IMR-90 (cell line): Measurements from ENCODE around the gene PTGR3. TPM values are rescaled to one million over a fixed set of nuclear protein-coding genes. Genes with fewer than 3 reads are reported as not detected.
A peak's percentile ranks its signal among the peaks of the same experiment; 100 is the strongest.

Experiments
- ATAC-seq: fragments of 200-7000 bp; cut with Tn5 transposase; 2 replicates; pipeline ENCODE4 v1.9.1; 2020; ENCODE audit warnings: low read depth, mild to moderate bottlenecking, moderate library complexity
- BruUV-seq: library from RNA; stranded (reverse); fragments of 400-500 nt; replicated peaks from 2 replicates; lab custom pipeline; 2021; lab: Mats Ljungman, UMichigan
- CTCF ChIA-PET: fragments of 300-600 bp; formaldehyde crosslinking; extraction: SDS; loops from one replicate; lab custom pipeline; 2021; ENCODE audit warnings: antibody characterized with exemption; lab: Yijun Ruan, JAX
- POLR2A ChIA-PET: fragments of 300-600 bp; sonication (Branson Sonifier 250); formaldehyde crosslinking; loops from one replicate; lab custom pipeline; 2022; ENCODE audit warnings: antibody characterized with exemption; ENCODE audit not compliant: unreplicated experiment; lab: Charles Lee
- DNase-seq: peaks from one replicate; pipeline ENCODE4 v3.0.0; 2013
- H2AFZ ChIP-seq: replicated peaks from 2 replicates; pipeline ENCODE3; 2013; ENCODE audit warnings: low read length, mild to moderate bottlenecking; ENCODE audit not compliant: poor library complexity
- H2AK5ac ChIP-seq: 2 replicates; pipeline ENCODE4 v1.6.1; 2013; ENCODE audit warnings: low read depth, low read length, inconsistent platforms
- H2AK9ac ChIP-seq: replicated peaks from 2 replicates; pipeline ENCODE3; 2013; ENCODE audit warnings: mild to moderate bottlenecking, low read depth, low read length, moderate library complexity; ENCODE audit not compliant: poor library complexity
- H2BK120ac ChIP-seq: 2 replicates; pipeline ENCODE4 v1.6.1; 2013; ENCODE audit warnings: low read depth, low read length, inconsistent platforms
- H2BK15ac ChIP-seq: 3 replicates; pipeline ENCODE4 v1.6.1; 2013; ENCODE audit warnings: low read depth, low read length, inconsistent platforms
- H2BK20ac ChIP-seq: 2 replicates; pipeline ENCODE4 v1.6.1; 2013; ENCODE audit warnings: low read depth, mild to moderate bottlenecking, inconsistent platforms, low read length, moderate library complexity
- H2BK5ac ChIP-seq: 2 replicates; pipeline ENCODE4 v1.6.1; 2013; ENCODE audit warnings: mild to moderate bottlenecking, low read depth, low read length, inconsistent platforms; ENCODE audit not compliant: poor library complexity, severe bottlenecking
- H3K14ac ChIP-seq: replicated peaks from 2 replicates; pipeline ENCODE4 v1.6.1; 2013; ENCODE audit warnings: low read depth, low read length, inconsistent platforms
- H3K18ac ChIP-seq: 2 replicates; pipeline ENCODE4 v1.6.1; 2013; ENCODE audit warnings: low read depth, low read length, control low read depth
- H3K23ac ChIP-seq: 2 replicates; pipeline ENCODE4 v1.6.1; 2013; ENCODE audit warnings: low read depth, low read length, inconsistent platforms
- H3K27ac ChIP-seq: 2 replicates; pipeline ENCODE4 v1.5.1; 2013; ENCODE audit warnings: mild to moderate bottlenecking, control low read depth, low read length; ENCODE audit not compliant: insufficient read depth
- H3K27me3 ChIP-seq: 2 replicates; pipeline ENCODE4 v1.6.1; 2013; ENCODE audit warnings: low read length; ENCODE audit not compliant: control insufficient read depth, insufficient read depth
- H3K36me3 ChIP-seq: 2 replicates; pipeline ENCODE4 v1.6.1; 2013; ENCODE audit warnings: low read length, mixed read lengths; ENCODE audit not compliant: control insufficient read depth, insufficient read depth
- H3K4ac ChIP-seq: 2 replicates; pipeline ENCODE4 v1.6.1; 2013; ENCODE audit warnings: low read depth, low read length, inconsistent platforms
- H3K4me1 ChIP-seq: 2 replicates; pipeline ENCODE4 v1.6.1; 2013; ENCODE audit warnings: low read length, mixed read lengths; ENCODE audit not compliant: control insufficient read depth, insufficient read depth
- H3K4me2 ChIP-seq: 2 replicates; pipeline ENCODE4 v1.6.1; 2013; ENCODE audit warnings: low read depth, mild to moderate bottlenecking, control low read depth, low read length, moderate library complexity
- H3K4me3 ChIP-seq: 2 replicates; pipeline ENCODE4 v1.5.1; 2013; ENCODE audit warnings: low read depth, mild to moderate bottlenecking, control low read depth, low read length, moderate library complexity; ENCODE audit not compliant: insufficient read depth
- H3K56ac ChIP-seq: 2 replicates; pipeline ENCODE4 v1.6.1; 2013; ENCODE audit warnings: low read length, inconsistent platforms; ENCODE audit not compliant: insufficient read depth; ENCODE audit errors: extremely low read depth
- H3K79me1 ChIP-seq, 2 experiments: 2 replicates each; pipeline ENCODE4 v1.6.1; 2013; ENCODE audit warnings: low read length in 2 of 2, inconsistent platforms in 1 of 2, low read depth in 1 of 2
- H3K9ac ChIP-seq: 2 replicates; pipeline ENCODE4 v1.6.1; 2013; ENCODE audit warnings: low read depth, low read length, control low read depth
- H3K9me1 ChIP-seq: 2 replicates; pipeline ENCODE4 v1.6.1; 2013; ENCODE audit warnings: low read length, inconsistent platforms; ENCODE audit not compliant: insufficient read depth
- H3K9me3 ChIP-seq: 2 replicates; pipeline ENCODE4 v1.6.1; 2013; ENCODE audit warnings: low read length; ENCODE audit not compliant: control insufficient read depth, insufficient read depth
- H4K20me1 ChIP-seq: 2 replicates; pipeline ENCODE4 v1.6.1; 2013; ENCODE audit warnings: low read length, inconsistent platforms; ENCODE audit not compliant: insufficient read depth
- H4K5ac ChIP-seq: 2 replicates; pipeline ENCODE4 v1.6.1; 2013; ENCODE audit warnings: mild to moderate bottlenecking, low read depth, low read length, control low read depth
- H4K8ac ChIP-seq, 2 experiments: 2 replicates each; pipeline ENCODE4 v1.6.1; 2013; ENCODE audit warnings: low read depth in 2 of 2, low read length in 2 of 2, control low read depth in 1 of 2, inconsistent platforms in 1 of 2
- H4K91ac ChIP-seq: 2 replicates; pipeline ENCODE4 v1.6.1; 2013; ENCODE audit warnings: low read depth, low read length, inconsistent platforms; ENCODE audit not compliant: insufficient read depth
- BHLHE40 ChIP-seq: fragments of 150-350 bp; IDR thresholded peaks from 2 replicates; pipeline ENCODE4 v1.6.1; 2016; ENCODE audit warnings: mild to moderate bottlenecking, low read depth, low read length
- CEBPB ChIP-seq: IDR thresholded peaks from 2 replicates; pipeline ENCODE4 v1.6.1; 2012; ENCODE audit warnings: low read depth, low read length, improper control_type of control experiment
- ELK1 ChIP-seq: fragments of 150-350 bp; IDR thresholded peaks from 2 replicates; pipeline ENCODE4 v1.6.1; 2016; ENCODE audit warnings: low read depth, mild to moderate bottlenecking, low read length, moderate library complexity, borderline replicate concordance
- FOS ChIP-seq: fragments of 150-350 bp; IDR thresholded peaks from 2 replicates; pipeline ENCODE4 v1.6.1; 2016; ENCODE audit warnings: low read depth, low read length
- MAFK ChIP-seq: IDR thresholded peaks from 2 replicates; pipeline ENCODE4 v1.6.1; 2012; ENCODE audit warnings: low read depth, low read length, improper control_type of control experiment
- NFE2L2 ChIP-seq: fragments of 150-350 bp; IDR thresholded peaks from 2 replicates; pipeline ENCODE4 v1.6.1; 2016; ENCODE audit warnings: low read depth, mild to moderate bottlenecking, low read length
- POLR2A ChIP-seq: IDR thresholded peaks from 2 replicates; pipeline ENCODE4 v1.6.1; 2012; ENCODE audit warnings: mild to moderate bottlenecking, low read depth, low read length
- RAD21 ChIP-seq: IDR thresholded peaks from 2 replicates; pipeline ENCODE4 v1.6.1; 2012; ENCODE audit warnings: low read length, improper control_type of control experiment
- WGBS, 2 experiments: methylation state at CpG; one replicate each; pipeline versions ENCODE4 v1.1.5 to v1.1.7; 2013; ENCODE audit warnings: missing lambda C conversion rate in 2 of 2; ENCODE audit not compliant: insufficient read length in 1 of 2; ENCODE audit errors: extremely low coverage in 2 of 2; 5-methylcytosine and 5-hydroxymethylcytosine counted together
- dilution Hi-C: fragments of 300-500 bp; cut with HindIII; formaldehyde crosslinking; loops from one replicate; pipeline ENCODE4 v1.14.3; 2018; ENCODE audit warnings: low sequenced_read_pairs; ENCODE audit not compliant: unreplicated experiment
- in situ Hi-C: fragments of 300-500 bp; cut with MboI; formaldehyde crosslinking; loops from 3 replicates; pipeline ENCODE4 v1.14.3; 2019; ENCODE audit warnings: low sequenced_read_pairs, inconsistent platforms, mixed read lengths
- intact Hi-C: fragments of 100-400 bp; cut with micrococcal nuclease; formaldehyde crosslinking; loops from 2 replicates; pipeline ENCODE4 v1.10.0; 2022
- polyA plus RNA-seq, 3 experiments: library from polyadenylated mRNA; depleted of rRNA; stranded (reverse); fragments of >200 nt; gene quantifications; 2 replicates each; pipeline ENCODE4 v1.2.3, GENCODE V29; 2012; ENCODE audit warnings: low replicate concordance in 1 of 3
- total RNA-seq: library from RNA; depleted of rRNA; stranded (reverse); fragments of >200 nt; gene quantifications from 2 replicates; pipeline ENCODE4 v1.2.3, GENCODE V29; 2012

The PTGR3 gene
- total and polyA plus RNA-seq, 2 of the 4 experiments (the other 2 are of a cell fraction) = 16.1 to 26.4 TPM

GRCh38 chr18:75210274-75211001 lies 1.5 kb upstream of the PTGR3 start, which contains the start of gene TSHZ1:
Gene TSHZ1 (plus strand): TSS chr18:75210797. CDS start chr18:75211877, 1,080 bp downstream.
- Histone ChIP-seq H4K5ac (peak within 1 kb of the TSS; percentile 90), H3K79me1 (peaks cover 16 to 37% of the 10 kb centered on the region in 2 experiments), H3K9me3 (no peaks in the 10 kb centered on the region), H4K91ac (peak within 1 kb of the TSS; percentile 62), H3K9ac (peak within 1 kb of the TSS; percentile 82), H3K27me3 (no peaks in the 10 kb centered on the region), H3K27ac (peak within 1 kb of the TSS; percentile 93), H3K14ac (peak within 1 kb of the TSS; percentile 64), H3K56ac (peak within 1 kb of the TSS; percentile 88), H3K4ac (peak within 1 kb of the TSS; percentile 75), H2BK15ac (0 out of 3 replicates have a peak within 1 kb of the TSS, but pooled peaks have one; percentile 15), H3K4me3 (peak within 1 kb of the TSS; percentile 93), H3K23ac (peak within 1 kb of the TSS; percentile 74), H4K8ac (peak within 1 kb of the TSS; percentile 57 to 64; a peak in 3 of 4 replicates), H2AK9ac (peak within 1 kb of the TSS; percentile 81), H3K18ac (peak within 1 kb of the TSS; percentile 73), H2AFZ (peak within 1 kb of the TSS; percentile 89), H3K36me3 (no peaks in the 10 kb centered on the region), H4K20me1 (peaks cover 4% of the 10 kb centered on the region; the same call in 1 of the 2 replicates), H2BK5ac (peak within 1 kb of the TSS; percentile 91), H2AK5ac (peak within 1 kb of the TSS; percentile 81), H2BK20ac (0 out of 2 replicates have a peak within 1 kb of the TSS, but pooled peaks have one; percentile 8), H3K4me1 (peaks cover 7% of the 10 kb centered on the region), H3K9me1 (no peaks in the 10 kb centered on the region), H3K4me2 (peak within 1 kb of the TSS; percentile 98), H2BK120ac (peak within 1 kb of the TSS; percentile 74)
- ChIA-PET POLR2A (interaction anchor here (0.6 to 0.7 kb wide), 3 partner anchors 103 to 455 kb away, joined by 5 to 22 read pairs (median 12); no protein-coding TSS in a partner anchor), CTCF (interaction anchor here (0.6 to 1.1 kb wide), 4 partner anchors 63 to 464 kb away, joined by 3 read pairs; no protein-coding TSS in a partner anchor)
- ATAC-seq (peak; percentile 8), DNase-seq (peak; percentile 88)
- intact Hi-C loops (loop anchor here (1.0 to 5.0 kb wide), 4 partner anchors 72 to 428 kb away; no protein-coding TSS in a partner anchor), dilution Hi-C loops (no loop called here), in situ Hi-C loops (loop anchor here (25.0 kb wide), 1 partner anchor 1152 kb away; no protein-coding TSS in a partner anchor)
- BruUV-seq = no TSS peak
- no CpG with 5 or more reads among the region's 15 CpGs for WGBS, 2 experiments
- TF ChIP-seq FOS (no peak), MAFK (no peak), BHLHE40 (no peak), POLR2A (peak; percentile 57; the same call in 1 of the 2 replicates), RAD21 (peak; percentile 6; the same call in 1 of the 2 replicates), ELK1 (no peak), NFE2L2 (no peak), CEBPB (no peak)
